Smooth muscle cell (in vitro differentiated cells): ENCODE results near the gene INSYN2A. TPM values are rescaled to one million over a fixed set of nuclear protein-coding genes. Genes with fewer than 3 reads are reported as not detected.

Source experiments
- DNase-seq: peaks from one replicate; lab custom pipeline; 2025; ENCODE audit not compliant: unreplicated experiment; lab: John Stamatoyannopoulos, UW
- H2AFZ ChIP-seq: fragments of 200-600 bp; sonication (generic); 2 replicates; pipeline ENCODE4 v1.6.0; 2016; ENCODE audit warnings: antibody characterized with exemption, low read depth, mild to moderate bottlenecking
- H3F3A ChIP-seq: fragments of 200-600 bp; sonication (generic); 2 replicates; pipeline ENCODE4 v1.6.0; 2017; ENCODE audit warnings: antibody characterized with exemption, low read depth
- H3K27ac ChIP-seq: fragments of 200-600 bp; sonication (generic); 2 replicates; pipeline ENCODE4 v1.5.1; 2016; ENCODE audit warnings: low read depth, mild to moderate bottlenecking
- H3K27me3 ChIP-seq: fragments of 200-600 bp; sonication (generic); 2 replicates; pipeline ENCODE4 v1.6.1; 2016; ENCODE audit warnings: low read depth, mild to moderate bottlenecking
- H3K36me3 ChIP-seq: fragments of 200-600 bp; sonication (generic); 2 replicates; pipeline ENCODE4 v1.5.1; 2016; ENCODE audit warnings: low read depth
- H3K4me1 ChIP-seq: fragments of 200-600 bp; sonication (generic); 2 replicates; pipeline ENCODE4 v1.5.1; 2016; ENCODE audit warnings: low read depth
- H3K4me2 ChIP-seq: fragments of 200-600 bp; sonication (generic); 2 replicates; pipeline ENCODE4 v1.6.0; 2016; ENCODE audit warnings: mild to moderate bottlenecking
- H3K4me3 ChIP-seq: fragments of 200-600 bp; sonication (generic); 2 replicates; pipeline ENCODE4 v1.5.1; 2016; ENCODE audit warnings: mild to moderate bottlenecking
- H3K79me2 ChIP-seq: fragments of 200-600 bp; sonication (generic); 2 replicates; pipeline ENCODE4 v1.6.0; 2016; ENCODE audit warnings: low read depth, mild to moderate bottlenecking
- H3K9ac ChIP-seq: fragments of 200-600 bp; sonication (generic); 2 replicates; pipeline ENCODE4 v1.6.0; 2016; ENCODE audit warnings: low read depth
- H3K9me3 ChIP-seq: fragments of 200-600 bp; sonication (generic); replicated peaks from 2 replicates; pipeline ENCODE4 v1.5.1; 2016; ENCODE audit warnings: low read depth
- H4K20me1 ChIP-seq: fragments of 200-600 bp; sonication (generic); 2 replicates; pipeline ENCODE4 v1.6.0; 2016; ENCODE audit warnings: low read depth
- CTCF ChIP-seq: fragments of 200-600 bp; sonication (generic); IDR thresholded peaks from 2 replicates; pipeline ENCODE4 v1.5.1; 2017; ENCODE audit warnings: borderline replicate concordance, mild to moderate bottlenecking, antibody characterized with exemption; ENCODE audit not compliant: insufficient read depth, poor library complexity, severe bottlenecking
- WGBS: methylation state at CpG from one replicate; pipeline ENCODE4 v1.1.7; 2016; ENCODE audit warnings: low lambda C conversion rate; 5-methylcytosine and 5-hydroxymethylcytosine counted together
- polyA plus RNA-seq: library from polyadenylated mRNA; unstranded; fragments of >200 nt; fragmentation: Nextera tagmentation; extraction: Ambion mirVana; gene quantifications from 2 replicates; pipeline ENCODE4 v1.2.1, GENCODE V29; 2016
- total RNA-seq: library from RNA; depleted of rRNA; stranded (reverse); fragments of >200 nt; gene quantifications from 2 replicates; pipeline ENCODE4 v1.2.3, GENCODE V29; 2014

The INSYN2A gene
- total and polyA plus RNA-seq, 2 experiments from 2014 or later: 0.09 to 0.15 TPM

DNA sequence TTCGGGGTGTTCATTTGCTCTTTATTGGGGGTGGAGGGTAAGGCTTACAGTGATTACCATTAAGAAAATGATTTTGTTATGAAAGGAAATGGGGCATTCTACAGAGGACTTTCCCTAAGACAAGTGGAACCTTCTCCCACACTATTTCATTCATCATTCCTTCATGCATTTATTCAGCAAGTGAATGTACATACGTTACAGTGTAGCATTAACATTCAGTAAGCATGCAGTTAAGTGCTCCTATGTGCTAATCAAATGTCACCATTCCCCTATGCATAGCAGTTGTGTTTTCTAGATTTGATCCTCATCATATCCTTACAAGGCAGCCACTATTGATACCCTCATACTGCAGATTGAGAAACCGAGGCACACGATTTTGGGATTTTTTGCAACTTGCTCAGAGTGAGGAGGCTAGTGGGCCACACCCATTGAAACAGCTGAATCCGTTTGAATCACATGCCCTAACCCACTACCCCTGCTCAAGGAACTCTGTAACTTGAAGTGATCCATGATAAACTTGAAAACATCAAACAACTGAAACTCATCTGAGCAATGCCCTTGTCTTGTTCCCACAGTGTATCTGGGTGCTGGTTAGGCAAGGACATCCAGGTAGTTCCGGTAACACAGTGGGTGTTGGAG is 16.7 kb downstream of the INSYN2A start:
- no peak overlapping the region for H3K9ac ChIP-seq
- peaks cover 38% of the 10 kb centered on the region for H4K20me1 ChIP-seq
- peaks cover 3% of the 10 kb centered on the region for H3K4me1 ChIP-seq
- no peaks in the 10 kb centered on the region for H3K27me3 ChIP-seq
- no peaks in the 10 kb centered on the region for H3K9me3 ChIP-seq
- H3F3A ChIP-seq: no peaks in the 10 kb centered on the region
- no peak overlapping the region for H3K4me3 ChIP-seq
- DNase-seq: no peak
- 94% methylated on average over 6 of the region's 6 CpGs for WGBS
- H3K79me2 ChIP-seq: no peaks in the 10 kb centered on the region
- no peaks in the 10 kb centered on the region for H3K36me3 ChIP-seq
- no peak for TF ChIP-seq CTCF
- no peak overlapping the region for H3K4me2 ChIP-seq
- H3K27ac ChIP-seq: no peak overlapping the region
- no peak overlapping the region for H2AFZ ChIP-seq

GRCh38 chr10:127176649-127177048 is 19.7 kb downstream of the INSYN2A start:
- H3K4me2 ChIP-seq: no peak overlapping the region
- no peak for TF ChIP-seq CTCF

DNA sequence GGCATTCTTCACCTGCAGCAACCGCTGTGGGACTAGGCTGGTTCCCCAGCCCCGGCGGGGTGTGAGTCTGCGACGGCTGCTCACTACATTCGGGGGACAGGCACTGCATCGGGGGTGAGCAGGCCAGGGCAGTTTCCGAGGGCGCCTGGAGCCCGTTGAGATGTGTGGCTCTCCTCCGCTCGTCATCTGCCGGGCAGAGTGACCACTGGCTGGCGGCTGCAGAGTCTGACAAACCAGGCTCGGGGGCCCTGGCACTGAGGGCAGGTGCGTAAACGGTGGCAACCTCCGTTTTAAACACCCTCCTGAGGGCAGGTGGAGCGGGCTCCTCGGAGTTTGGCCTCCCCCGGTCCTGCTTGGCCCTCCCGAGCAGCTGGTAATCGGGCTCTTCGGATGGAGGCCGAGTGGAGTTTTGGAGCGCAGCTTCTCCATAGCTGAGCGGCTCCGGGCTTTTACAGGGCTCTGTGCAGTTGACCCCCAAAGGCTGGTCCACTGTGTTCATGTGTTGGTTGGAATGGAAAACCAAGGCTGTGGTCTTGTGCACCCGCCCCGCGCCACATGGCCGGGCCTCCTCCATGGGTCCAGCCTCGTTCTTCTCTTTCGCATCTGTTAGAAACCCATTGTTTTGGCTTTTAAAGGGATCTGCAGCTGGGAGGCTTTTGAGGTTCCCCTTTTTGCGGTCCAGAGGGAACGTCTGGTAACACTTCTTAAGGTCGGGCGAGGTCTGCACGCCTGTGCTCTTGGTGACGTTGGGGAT is 20.9 kb downstream of the INSYN2A start:
- Histone ChIP-seq H3K36me3 (no peaks in the 10 kb centered on the region), H4K20me1 (peaks cover 46% of the 10 kb centered on the region), H3F3A (no peaks in the 10 kb centered on the region), H3K9ac (no peak overlapping the region), H3K4me2 (no peak overlapping the region), H3K27me3 (no peaks in the 10 kb centered on the region), H3K9me3 (no peaks in the 10 kb centered on the region), H3K4me1 (no peaks in the 10 kb centered on the region), H3K27ac (no peak overlapping the region), H2AFZ (no peak overlapping the region), H3K4me3 (no peak overlapping the region), H3K79me2 (no peaks in the 10 kb centered on the region)
- DNase-seq: no peak
- TF ChIP-seq CTCF: no peak
- 99% methylated on average over 40 of the region's 40 CpGs for WGBS

More at GRCh38 chr10:127176649-127177048, 19.7 kb downstream of the INSYN2A start:
- no peak overlapping the region for H2AFZ ChIP-seq
- DNase-seq: no peak
- no peaks in the 10 kb centered on the region for H3F3A ChIP-seq
- WGBS: 83% methylated on average over 16 of the region's 16 CpGs
- no peaks in the 10 kb centered on the region for H3K27me3 ChIP-seq
- H3K9me3 ChIP-seq: no peaks in the 10 kb centered on the region
- no peak overlapping the region for H3K4me3 ChIP-seq
- H3K79me2 ChIP-seq: no peaks in the 10 kb centered on the region
- H3K27ac ChIP-seq: no peak overlapping the region
- H3K9ac ChIP-seq: no peak overlapping the region
- no peaks in the 10 kb centered on the region for H3K36me3 ChIP-seq
- H3K4me1 ChIP-seq: no peaks in the 10 kb centered on the region
- H4K20me1 ChIP-seq: peaks cover 47% of the 10 kb centered on the region
